SH-SY5Y (cell line): ENCODE data around the gene RCAN2.

Source experiments
- GATA2 ChIP-seq: IDR thresholded peaks from 2 replicates; pipeline ENCODE4 v1.6.1; 2011; ENCODE audit warnings: mild to moderate bottlenecking, low read depth, low read length
- GATA3 ChIP-seq: IDR thresholded peaks from 2 replicates; pipeline ENCODE4 v1.6.1; 2011; ENCODE audit warnings: low read depth, mild to moderate bottlenecking, low read length, moderate library complexity

The RCAN2 gene

GRCh38 chr6:46291880-46292279, 199.4 kb downstream of the RCAN2 start:
- TF ChIP-seq GATA3, result no peak
- no peak for TF ChIP-seq GATA2

- TF ChIP-seq GATA3 (no peak), GATA2 (no peak)
Measured at GRCh38 chr6:46291275-46291633, 200.0 kb downstream of the RCAN2 start.

GRCh38 chr6:46290421-46291274, 200.6 kb downstream of the RCAN2 start:
- TF ChIP-seq GATA2 (no peak), GATA3 (no peak)

GRCh38 chr6:46289898-46290297, 201.4 kb downstream of the RCAN2 start:
- TF ChIP-seq GATA3 (no peak), GATA2 (no peak)

GRCh38 chr6:46288835-46289234, 202.4 kb downstream of the RCAN2 start:
- no peak for TF ChIP-seq GATA3
- no peak for TF ChIP-seq GATA2

GRCh38 chr6:46287681-46288080, 203.6 kb downstream of the RCAN2 start:
- TF ChIP-seq GATA2, result no peak
- no peak for TF ChIP-seq GATA3

GRCh38 chr6:46287043-46287442, 204.2 kb downstream of the RCAN2 start:
- TF ChIP-seq GATA3 (no peak), GATA2 (no peak)

GRCh38 chr6:46284475-46284874, 206.8 kb downstream of the RCAN2 start:
- TF ChIP-seq GATA2 (no peak), GATA3 (no peak)

GRCh38 chr6:46281110-46281509, 210.1 kb downstream of the RCAN2 start:
- TF ChIP-seq GATA3 (no peak), GATA2 (no peak)

GRCh38 chr6:46279874-46280273, 211.4 kb downstream of the RCAN2 start:
- TF ChIP-seq GATA3, result no peak
- TF ChIP-seq GATA2, result no peak

- no peak for TF ChIP-seq GATA2
- no peak for TF ChIP-seq GATA3
Measured at GRCh38 chr6:46276576-46277142, 214.6 kb downstream of the RCAN2 start.

- TF ChIP-seq GATA3 (no peak), GATA2 (no peak)
Measured at GRCh38 chr6:46274502-46274901, 216.7 kb downstream of the RCAN2 start.

GRCh38 chr6:46273911-46274310, 217.3 kb downstream of the RCAN2 start:
- TF ChIP-seq GATA3 (no peak), GATA2 (no peak)

GRCh38 chr6:46271728-46272127, 219.5 kb downstream of the RCAN2 start:
- TF ChIP-seq GATA3 (no peak), GATA2 (no peak)

GRCh38 chr6:46271107-46271506, 220.1 kb downstream of the RCAN2 start:
- TF ChIP-seq GATA3 (no peak), GATA2 (no peak)
